SKM-1 treated with dmso at 0.1 percent for 144 hours (cell line): ENCODE results near the gene SFTPB.
"Not testable (repeated sequence)": the region's sequence is repeated elsewhere in the genome, so short reads cannot be mapped to it uniquely, and the experiment has no call there.

Experiments
- DNase-seq: peaks from one replicate; lab custom pipeline; 2025; ENCODE audit not compliant: unreplicated experiment; lab: John Stamatoyannopoulos, UW

Gene SFTPB

GRCh38 chr2:85614757-85615156 is 53.2 kb downstream of the SFTPB start:
- not testable (repeated sequence) for DNase-seq

- DNase-seq: no peak
These were observed 54.1 kb downstream of the SFTPB start for GRCh38 chr2:85613717-85614515.

- peak; percentile 92 for DNase-seq
These were observed 56.1 kb downstream of the SFTPB start, which contains the start of gene C2orf68 for GRCh38 chr2:85611705-85612587. C2orf68 (minus strand) TSS chr2:85612066; CDS start chr2:85611984, 82 bp downstream.

GRCh38 chr2:85611217-85611704 is 56.7 kb downstream of the SFTPB start:
- DNase-seq: no peak
